HL-60 (cell line): Measurements from ENCODE around the gene BLM.

Experiments
- POLR2AphosphoS5 ChIP-seq: IDR thresholded peaks from 2 replicates; pipeline ENCODE4 v1.6.1; 2012; ENCODE audit warnings: low read depth
- TF ChIP-seq, protein P1 (sequence below): IDR thresholded peaks from one replicate; pipeline ENCODE4 v1.5.1; 2011; ENCODE audit warnings: low read length, control low read depth, inconsistent platforms; ENCODE audit not compliant: insufficient read depth
- TF ChIP-seq, protein P2 (sequence below): IDR thresholded peaks from 2 replicates; pipeline ENCODE4 v1.6.1; 2012; ENCODE audit warnings: low read depth; ENCODE audit not compliant: insufficient replicate concordance

DNA sequence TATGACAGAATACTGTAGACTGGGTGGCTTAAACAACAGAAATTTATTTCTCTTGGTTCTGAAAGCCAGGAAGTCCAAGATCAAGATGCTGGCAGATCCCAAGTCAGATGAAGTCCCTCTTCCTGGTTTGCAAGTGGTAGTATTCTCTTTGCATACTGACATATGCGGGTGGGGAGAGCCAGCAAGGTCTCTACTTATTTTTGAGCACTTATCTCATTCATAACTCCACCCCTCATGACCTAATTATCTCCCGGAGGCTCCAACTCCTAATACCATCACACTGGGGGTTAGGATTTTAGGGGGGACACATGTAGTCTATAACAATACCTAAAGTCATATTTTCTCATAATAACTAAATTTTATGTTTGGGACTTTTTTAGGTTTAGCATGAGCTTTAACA lies 65.3 kb downstream of the BLM start:
- TF ChIP-seq, protein P1, sequence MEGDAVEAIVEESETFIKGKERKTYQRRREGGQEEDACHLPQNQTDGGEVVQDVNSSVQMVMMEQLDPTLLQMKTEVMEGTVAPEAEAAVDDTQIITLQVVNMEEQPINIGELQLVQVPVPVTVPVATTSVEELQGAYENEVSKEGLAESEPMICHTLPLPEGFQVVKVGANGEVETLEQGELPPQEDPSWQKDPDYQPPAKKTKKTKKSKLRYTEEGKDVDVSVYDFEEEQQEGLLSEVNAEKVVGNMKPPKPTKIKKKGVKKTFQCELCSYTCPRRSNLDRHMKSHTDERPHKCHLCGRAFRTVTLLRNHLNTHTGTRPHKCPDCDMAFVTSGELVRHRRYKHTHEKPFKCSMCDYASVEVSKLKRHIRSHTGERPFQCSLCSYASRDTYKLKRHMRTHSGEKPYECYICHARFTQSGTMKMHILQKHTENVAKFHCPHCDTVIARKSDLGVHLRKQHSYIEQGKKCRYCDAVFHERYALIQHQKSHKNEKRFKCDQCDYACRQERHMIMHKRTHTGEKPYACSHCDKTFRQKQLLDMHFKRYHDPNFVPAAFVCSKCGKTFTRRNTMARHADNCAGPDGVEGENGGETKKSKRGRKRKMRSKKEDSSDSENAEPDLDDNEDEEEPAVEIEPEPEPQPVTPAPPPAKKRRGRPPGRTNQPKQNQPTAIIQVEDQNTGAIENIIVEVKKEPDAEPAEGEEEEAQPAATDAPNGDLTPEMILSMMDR: no peak
- TF ChIP-seq, protein P2, sequence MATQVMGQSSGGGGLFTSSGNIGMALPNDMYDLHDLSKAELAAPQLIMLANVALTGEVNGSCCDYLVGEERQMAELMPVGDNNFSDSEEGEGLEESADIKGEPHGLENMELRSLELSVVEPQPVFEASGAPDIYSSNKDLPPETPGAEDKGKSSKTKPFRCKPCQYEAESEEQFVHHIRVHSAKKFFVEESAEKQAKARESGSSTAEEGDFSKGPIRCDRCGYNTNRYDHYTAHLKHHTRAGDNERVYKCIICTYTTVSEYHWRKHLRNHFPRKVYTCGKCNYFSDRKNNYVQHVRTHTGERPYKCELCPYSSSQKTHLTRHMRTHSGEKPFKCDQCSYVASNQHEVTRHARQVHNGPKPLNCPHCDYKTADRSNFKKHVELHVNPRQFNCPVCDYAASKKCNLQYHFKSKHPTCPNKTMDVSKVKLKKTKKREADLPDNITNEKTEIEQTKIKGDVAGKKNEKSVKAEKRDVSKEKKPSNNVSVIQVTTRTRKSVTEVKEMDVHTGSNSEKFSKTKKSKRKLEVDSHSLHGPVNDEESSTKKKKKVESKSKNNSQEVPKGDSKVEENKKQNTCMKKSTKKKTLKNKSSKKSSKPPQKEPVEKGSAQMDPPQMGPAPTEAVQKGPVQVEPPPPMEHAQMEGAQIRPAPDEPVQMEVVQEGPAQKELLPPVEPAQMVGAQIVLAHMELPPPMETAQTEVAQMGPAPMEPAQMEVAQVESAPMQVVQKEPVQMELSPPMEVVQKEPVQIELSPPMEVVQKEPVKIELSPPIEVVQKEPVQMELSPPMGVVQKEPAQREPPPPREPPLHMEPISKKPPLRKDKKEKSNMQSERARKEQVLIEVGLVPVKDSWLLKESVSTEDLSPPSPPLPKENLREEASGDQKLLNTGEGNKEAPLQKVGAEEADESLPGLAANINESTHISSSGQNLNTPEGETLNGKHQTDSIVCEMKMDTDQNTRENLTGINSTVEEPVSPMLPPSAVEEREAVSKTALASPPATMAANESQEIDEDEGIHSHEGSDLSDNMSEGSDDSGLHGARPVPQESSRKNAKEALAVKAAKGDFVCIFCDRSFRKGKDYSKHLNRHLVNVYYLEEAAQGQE: no peak
- TF ChIP-seq POLR2AphosphoS5: no peak
